Stimulated activated CD8-positive, alpha-beta memory T cell treated with anti-CD3 and anti-CD28 coated beads, Interleukin-4, amount 100 ng/mL, for 4 hours (primary cell): ENCODE results near the gene ERI3.

Source experiments
- DNase-seq, 2 donors: peaks; one replicate each; pipeline ENCODE4 v3.0.0-alpha.2; 2020; ENCODE audit warnings: low read depth in 2 of 2, low spot score in 1 of 2

Gene ERI3

GRCh38 chr1:44318097-44319088 is 36.7 kb downstream of the ERI3 start:
- peak; percentile 2 to 11 for DNase-seq

- DNase-seq = no peak
Observed at GRCh38 chr1:44316231-44316759, 38.8 kb downstream of the ERI3 start.

- DNase-seq = no peak
Observed at GRCh38 chr1:44315521-44315920, 39.5 kb downstream of the ERI3 start.

GRCh38 chr1:44314452-44314851 is 40.6 kb downstream of the ERI3 start:
- no peak for DNase-seq

- no peak for DNase-seq
Observed at GRCh38 chr1:44313265-44313918, 41.7 kb downstream of the ERI3 start.

GRCh38 chr1:44312399-44313196 is 42.5 kb downstream of the ERI3 start:
- no peak for DNase-seq

- no peak for DNase-seq
Observed at GRCh38 chr1:44310006-44310405, 45.1 kb downstream of the ERI3 start.

GRCh38 chr1:44305962-44306422 is 49.1 kb downstream of the ERI3 start:
- no peak for DNase-seq

- no peak for DNase-seq
Observed at GRCh38 chr1:44303532-44303931, 51.5 kb downstream of the ERI3 start.

GRCh38 chr1:44302541-44302940 is 52.5 kb downstream of the ERI3 start:
- DNase-seq = no peak

GRCh38 chr1:44301442-44301841 is 53.6 kb downstream of the ERI3 start:
- no peak for DNase-seq

GRCh38 chr1:44300852-44301251 is 54.2 kb downstream of the ERI3 start:
- DNase-seq = no peak

GRCh38 chr1:44297695-44298400 is 57.2 kb downstream of the ERI3 start:
- no peak for DNase-seq

- no peak for DNase-seq
Observed at GRCh38 chr1:44296806-44297205, 58.3 kb downstream of the ERI3 start.

- DNase-seq = no peak
Observed at GRCh38 chr1:44296086-44296485, 59.0 kb downstream of the ERI3 start.

GRCh38 chr1:44294588-44295007 is 60.5 kb downstream of the ERI3 start:
- no peak for DNase-seq

- DNase-seq = no peak
Observed at GRCh38 chr1:44293761-44294315, 61.2 kb downstream of the ERI3 start.

- no peak for DNase-seq
Observed at GRCh38 chr1:44292651-44293050, 62.4 kb downstream of the ERI3 start.

- DNase-seq = no peak
Observed at GRCh38 chr1:44290250-44291094, 64.6 kb downstream of the ERI3 start.
